ENCODE results near the gene GGACT.

GGACT gene

DNA sequence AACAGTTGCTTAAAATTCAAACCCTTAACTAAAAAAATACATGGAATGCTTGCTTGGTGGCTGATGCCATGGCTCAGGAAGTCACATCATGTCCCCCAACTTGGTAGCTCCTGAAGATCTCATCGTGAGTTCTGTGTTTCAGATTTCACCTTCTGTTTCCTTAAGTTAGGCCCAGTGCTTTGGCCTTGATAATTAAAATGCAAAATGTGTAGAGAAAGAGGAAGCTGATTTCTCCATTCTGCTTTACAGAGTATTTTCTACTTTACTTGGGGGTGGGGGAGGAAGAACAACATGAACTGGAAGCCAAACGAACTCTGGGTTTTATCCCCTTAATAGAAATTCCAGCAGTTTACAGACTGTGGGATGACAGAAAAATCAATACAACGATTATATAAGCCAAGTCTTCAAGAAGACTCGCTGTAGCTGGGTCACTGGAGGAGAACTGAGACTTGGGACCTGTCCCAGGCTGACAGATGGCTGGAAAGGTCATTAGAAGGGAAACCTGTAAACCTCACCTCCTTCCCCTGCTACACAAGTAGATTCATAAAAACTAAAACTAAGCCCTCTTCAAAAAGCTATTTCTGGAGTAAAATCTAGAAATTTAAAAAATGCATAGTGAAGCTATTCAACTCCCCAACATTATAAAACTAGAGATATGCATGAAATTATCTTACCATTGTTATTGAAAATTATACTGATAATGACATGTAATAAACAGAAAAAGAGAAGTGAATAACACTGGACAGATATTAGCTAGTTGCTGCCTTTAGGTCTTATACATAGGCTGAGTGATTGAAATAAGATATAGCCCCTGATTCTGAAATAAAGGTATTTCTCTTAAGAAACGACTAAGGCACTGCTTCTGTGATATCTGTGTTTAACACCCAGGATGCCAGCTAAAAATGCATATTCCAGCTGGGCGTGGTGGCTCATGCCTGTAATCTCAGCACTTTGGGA, 22.1 kb upstream of the GGACT start:
- peaks cover 9% of the 10 kb centered on the region for H3K36me3 Mint-ChIP-seq
- no peak overlapping the region for H3K27ac Mint-ChIP-seq
- H3K27me3 Mint-ChIP-seq: no peaks in the 10 kb centered on the region
- H3K4me1 Mint-ChIP-seq (ENCODE audit: low read depth): peaks cover 8% of the 10 kb centered on the region
- no peaks in the 10 kb centered on the region for H3K9me3 Mint-ChIP-seq (ENCODE audit: low read depth)
- no peak overlapping the region for H3K4me3 Mint-ChIP-seq

DNA sequence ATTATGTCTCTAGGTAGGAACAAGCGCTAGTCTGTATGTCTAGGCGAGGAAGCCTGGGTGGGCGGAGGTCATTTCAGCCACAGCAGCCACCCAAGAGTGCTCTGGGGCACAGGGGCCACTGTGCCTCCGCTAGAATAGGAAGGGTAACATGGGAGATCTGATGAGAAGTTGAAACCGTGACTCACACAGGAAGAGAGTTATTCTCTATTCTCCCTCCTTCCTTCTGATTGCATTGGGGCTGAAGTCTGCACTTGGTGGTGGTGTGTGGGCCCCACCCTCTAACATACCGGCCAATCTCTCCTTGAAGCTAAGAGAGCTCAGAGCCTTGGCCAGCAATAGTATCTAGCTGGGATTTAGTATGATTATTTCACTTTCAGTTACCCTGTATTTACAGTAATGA, 20.3 kb upstream of the GGACT start:
- no peak overlapping the region for H3K4me3 Mint-ChIP-seq
- H3K4me1 Mint-ChIP-seq (ENCODE audit: low read depth): peaks cover 8% of the 10 kb centered on the region

DNA sequence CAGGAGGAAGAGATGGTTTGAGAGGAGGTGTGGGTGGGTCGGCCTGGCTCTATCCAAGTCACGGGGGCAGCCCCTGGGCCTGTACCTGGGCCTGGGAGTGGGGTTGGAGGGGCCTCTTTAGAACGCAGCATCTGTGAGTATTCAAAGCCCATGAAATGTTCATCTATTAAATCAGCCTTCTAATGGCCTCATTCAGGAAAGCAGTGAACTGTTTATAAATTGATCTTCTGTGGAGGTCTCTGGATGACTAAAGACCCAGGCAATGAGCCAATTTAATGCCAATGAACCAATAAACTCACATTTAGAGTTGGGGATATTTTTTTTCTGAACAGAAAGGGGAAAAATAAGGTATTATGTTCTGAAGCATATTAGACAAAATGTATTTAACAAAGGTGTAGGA, 19.9 kb upstream of the GGACT start:
- Mint-ChIP-seq H3K4me1 (ENCODE audit: low read depth) (peaks cover 8% of the 10 kb centered on the region), H3K27ac (no peak overlapping the region), H3K4me3 (no peak overlapping the region), H3K27me3 (no peaks in the 10 kb centered on the region), H3K9me3 (ENCODE audit: low read depth) (no peaks in the 10 kb centered on the region), H3K36me3 (peaks cover 11% of the 10 kb centered on the region)

More for the DNA sequence above, 20.3 kb upstream of the GGACT start:
- no peaks in the 10 kb centered on the region for H3K27me3 Mint-ChIP-seq
- H3K27ac Mint-ChIP-seq: no peak overlapping the region
- no peaks in the 10 kb centered on the region for H3K9me3 Mint-ChIP-seq (ENCODE audit: low read depth)
- peaks cover 9% of the 10 kb centered on the region for H3K36me3 Mint-ChIP-seq

DNA sequence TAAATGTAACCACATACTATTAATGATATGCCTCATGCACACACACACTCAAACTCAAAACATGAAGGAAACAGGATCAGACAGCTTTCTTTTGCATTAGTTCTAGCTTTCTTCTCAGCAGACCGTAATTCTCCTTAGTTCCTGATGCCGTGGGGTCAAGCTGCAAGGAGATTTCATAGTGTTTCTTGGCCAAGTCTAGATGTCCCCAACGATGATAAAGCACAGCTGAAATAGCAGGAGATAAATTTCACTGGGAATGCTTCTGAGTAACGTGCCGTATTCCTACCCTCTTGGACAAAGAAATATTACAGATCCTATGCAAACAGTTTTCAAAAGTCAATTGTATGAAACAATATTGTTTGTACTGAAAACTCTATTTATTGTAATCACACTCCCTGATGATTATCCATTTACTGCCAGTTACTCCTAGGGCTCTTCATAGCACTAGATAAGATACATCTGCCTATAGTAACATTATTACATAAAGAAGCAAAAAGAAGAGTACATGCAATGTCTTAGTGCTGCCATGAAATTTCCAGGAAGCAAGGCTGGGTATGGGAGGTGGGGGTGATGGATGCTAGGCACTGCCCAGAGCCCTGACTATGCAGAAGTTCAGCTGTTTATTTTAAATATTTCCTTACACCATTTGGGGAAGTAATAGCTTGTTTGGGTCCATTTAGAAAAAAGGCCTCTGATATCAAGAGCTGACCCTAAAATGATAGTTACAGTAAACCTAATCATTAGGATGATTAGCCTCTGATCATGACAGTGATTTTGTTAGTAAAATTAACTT, 16.5 kb upstream of the GGACT start:
- peaks cover 13% of the 10 kb centered on the region for H3K36me3 Mint-ChIP-seq
- peaks cover 8% of the 10 kb centered on the region for H3K4me1 Mint-ChIP-seq (ENCODE audit: low read depth)
- H3K27ac Mint-ChIP-seq: no peak overlapping the region
- H3K4me3 Mint-ChIP-seq: no peak overlapping the region
- no peaks in the 10 kb centered on the region for H3K9me3 Mint-ChIP-seq (ENCODE audit: low read depth)
- H3K27me3 Mint-ChIP-seq: no peaks in the 10 kb centered on the region

DNA sequence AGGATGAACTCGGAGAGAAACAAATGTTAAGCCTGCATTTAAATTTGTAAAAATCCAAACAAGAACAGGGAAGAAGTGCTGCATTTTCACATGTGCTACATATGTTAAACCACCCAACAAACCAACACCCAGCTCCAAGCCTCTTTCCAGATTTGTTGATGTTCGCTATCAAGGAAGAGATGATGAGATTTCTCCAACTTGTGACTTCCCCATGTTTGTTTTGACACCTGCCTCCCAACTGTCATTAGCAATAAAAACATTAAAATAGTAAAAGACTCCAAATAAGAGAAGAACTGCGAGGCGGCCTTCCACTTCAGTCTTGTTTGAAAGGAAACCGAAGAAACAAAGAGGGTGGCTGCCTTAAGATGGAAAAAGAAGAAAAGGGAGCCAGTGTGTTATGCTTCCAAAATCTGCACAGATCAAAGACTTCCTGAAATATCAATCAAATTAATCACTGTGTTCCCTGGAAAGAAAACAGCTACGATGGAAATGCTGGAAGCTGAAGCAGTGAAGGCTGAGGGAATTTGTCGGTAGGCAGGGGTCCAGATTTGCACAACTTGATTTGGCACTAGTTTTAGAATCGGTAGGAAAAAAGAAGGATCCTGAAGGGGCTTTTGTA, 14.0 kb upstream of the GGACT start:
- H3K27ac Mint-ChIP-seq: no peak overlapping the region
- H3K27me3 Mint-ChIP-seq: no peaks in the 10 kb centered on the region
- H3K4me3 Mint-ChIP-seq: no peak overlapping the region
- H3K36me3 Mint-ChIP-seq: peaks cover 7% of the 10 kb centered on the region
- no peaks in the 10 kb centered on the region for H3K4me1 Mint-ChIP-seq (ENCODE audit: low read depth)
- no peaks in the 10 kb centered on the region for H3K9me3 Mint-ChIP-seq (ENCODE audit: low read depth)

DNA sequence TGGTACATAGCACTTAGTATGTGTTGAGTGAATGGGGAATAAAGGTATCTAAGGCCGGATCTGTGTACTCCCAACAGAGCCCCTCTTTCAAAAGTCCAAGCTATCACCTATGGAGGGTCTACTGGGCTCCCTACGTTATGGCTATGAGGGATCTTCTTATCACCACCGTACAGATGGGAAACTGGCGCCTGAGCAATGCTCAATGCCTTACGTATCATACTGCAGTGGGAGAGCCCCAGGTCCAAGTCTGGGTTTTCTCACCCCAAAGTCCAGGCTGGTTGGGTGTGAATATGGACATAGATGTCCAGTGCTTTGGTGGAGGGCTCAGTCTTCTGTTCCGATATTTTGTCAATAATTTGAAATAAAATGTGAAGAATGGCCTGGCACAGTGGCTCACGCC, 13.1 kb upstream of the GGACT start:
- no peaks in the 10 kb centered on the region for H3K27me3 Mint-ChIP-seq
- no peak overlapping the region for H3K4me3 Mint-ChIP-seq
- no peaks in the 10 kb centered on the region for H3K9me3 Mint-ChIP-seq (ENCODE audit: low read depth)
- no peaks in the 10 kb centered on the region for H3K4me1 Mint-ChIP-seq (ENCODE audit: low read depth)
- no peak overlapping the region for H3K27ac Mint-ChIP-seq
- peaks cover 7% of the 10 kb centered on the region for H3K36me3 Mint-ChIP-seq

DNA sequence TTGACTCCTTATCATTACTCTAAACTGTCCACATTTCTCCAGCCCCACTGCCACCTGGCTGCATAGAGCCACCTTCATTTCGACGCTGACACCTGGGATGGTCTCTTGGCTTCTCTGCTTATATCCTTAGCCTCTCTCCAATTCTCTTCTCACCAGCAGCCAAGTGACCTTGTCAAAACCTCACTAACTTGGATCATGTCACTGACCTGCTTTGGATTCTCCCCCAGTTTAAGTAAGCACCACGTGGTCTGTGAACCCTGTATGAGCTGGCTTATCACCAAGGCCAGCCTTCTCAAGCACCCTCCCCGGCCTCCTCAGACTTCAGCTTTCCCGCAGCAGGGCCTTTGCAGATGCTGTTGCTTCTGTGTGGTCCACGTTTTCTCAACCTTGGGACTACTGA, 12.3 kb upstream of the GGACT start:
- H3K27ac Mint-ChIP-seq: no peak overlapping the region
- H3K36me3 Mint-ChIP-seq: peaks cover 7% of the 10 kb centered on the region
- H3K4me3 Mint-ChIP-seq: no peak overlapping the region
- no peaks in the 10 kb centered on the region for H3K27me3 Mint-ChIP-seq
- no peaks in the 10 kb centered on the region for H3K9me3 Mint-ChIP-seq (ENCODE audit: low read depth)
- H3K4me1 Mint-ChIP-seq (ENCODE audit: low read depth): no peaks in the 10 kb centered on the region

DNA sequence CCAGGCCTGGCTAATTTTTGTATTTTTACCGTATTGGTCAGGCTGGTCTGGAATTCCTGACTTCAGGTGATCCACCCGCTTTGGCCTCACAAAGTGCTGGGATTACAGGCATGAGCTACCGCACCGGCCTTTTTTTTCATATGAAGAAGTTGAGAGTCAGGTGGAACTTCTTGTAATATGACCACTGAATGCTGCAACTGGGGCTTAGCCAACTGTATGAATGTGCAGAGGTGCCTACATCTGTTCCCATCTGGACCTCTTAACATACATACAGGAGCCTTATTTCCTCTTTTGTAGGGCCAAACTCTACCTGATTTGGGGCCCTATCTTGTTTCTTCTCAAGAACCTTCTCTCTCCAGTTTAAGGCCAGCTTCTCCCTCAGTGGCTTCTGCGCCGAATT, 11.9 kb upstream of the GGACT start:
- Mint-ChIP-seq H3K27ac (no peak overlapping the region), H3K4me1 (ENCODE audit: low read depth) (no peaks in the 10 kb centered on the region), H3K27me3 (no peaks in the 10 kb centered on the region), H3K9me3 (ENCODE audit: low read depth) (no peaks in the 10 kb centered on the region), H3K4me3 (no peak overlapping the region), H3K36me3 (peaks cover 7% of the 10 kb centered on the region)

DNA sequence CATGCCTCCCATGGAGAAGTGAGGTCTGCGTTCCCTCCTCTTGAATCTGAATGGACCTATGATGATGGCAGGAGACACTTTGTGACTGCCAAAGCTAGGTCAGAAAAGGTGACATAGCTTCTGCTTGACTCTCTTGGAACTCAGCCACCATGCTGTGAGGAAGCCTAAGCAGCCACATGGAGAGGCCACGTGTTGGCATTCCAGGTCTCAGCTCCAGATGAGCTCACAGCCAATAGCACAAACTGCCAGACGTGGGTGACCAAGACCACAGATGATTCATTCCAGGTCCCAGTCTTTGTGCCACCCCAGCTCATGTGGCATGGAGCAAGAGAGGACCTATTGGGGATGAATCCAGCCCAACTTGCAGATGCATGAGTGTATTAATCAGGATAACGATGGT, 8.7 kb upstream of the GGACT start:
- no peak overlapping the region for H3K4me3 Mint-ChIP-seq
- H3K36me3 Mint-ChIP-seq: no peaks in the 10 kb centered on the region
- no peaks in the 10 kb centered on the region for H3K9me3 Mint-ChIP-seq (ENCODE audit: low read depth)
- H3K4me1 Mint-ChIP-seq (ENCODE audit: low read depth): no peaks in the 10 kb centered on the region
- no peaks in the 10 kb centered on the region for H3K27me3 Mint-ChIP-seq
- no peak overlapping the region for H3K27ac Mint-ChIP-seq

DNA sequence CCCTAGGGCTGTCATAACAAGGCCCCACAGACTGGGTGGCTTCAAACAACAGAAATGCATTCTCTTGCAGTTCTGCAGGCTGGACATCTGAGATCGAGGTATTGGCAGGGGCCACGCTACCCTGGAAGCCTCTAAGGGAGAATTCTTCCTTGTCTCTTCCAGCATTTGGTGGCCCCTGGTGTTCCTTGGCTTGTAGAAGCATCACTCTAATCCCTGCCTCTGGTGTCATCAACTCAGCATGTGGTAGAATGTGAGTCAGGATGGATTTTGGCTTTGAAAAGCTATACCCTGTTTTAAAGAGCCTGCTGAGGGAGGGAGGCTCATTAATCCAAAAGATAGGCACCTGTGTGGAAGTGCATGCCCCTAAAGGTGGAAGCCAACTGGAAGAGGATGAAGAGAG, 7.9 kb upstream of the GGACT start:
- no peaks in the 10 kb centered on the region for H3K9me3 Mint-ChIP-seq (ENCODE audit: low read depth)
- H3K36me3 Mint-ChIP-seq: no peaks in the 10 kb centered on the region
- no peak overlapping the region for H3K27ac Mint-ChIP-seq
- no peaks in the 10 kb centered on the region for H3K4me1 Mint-ChIP-seq (ENCODE audit: low read depth)
- H3K4me3 Mint-ChIP-seq: no peak overlapping the region
- no peaks in the 10 kb centered on the region for H3K27me3 Mint-ChIP-seq

DNA sequence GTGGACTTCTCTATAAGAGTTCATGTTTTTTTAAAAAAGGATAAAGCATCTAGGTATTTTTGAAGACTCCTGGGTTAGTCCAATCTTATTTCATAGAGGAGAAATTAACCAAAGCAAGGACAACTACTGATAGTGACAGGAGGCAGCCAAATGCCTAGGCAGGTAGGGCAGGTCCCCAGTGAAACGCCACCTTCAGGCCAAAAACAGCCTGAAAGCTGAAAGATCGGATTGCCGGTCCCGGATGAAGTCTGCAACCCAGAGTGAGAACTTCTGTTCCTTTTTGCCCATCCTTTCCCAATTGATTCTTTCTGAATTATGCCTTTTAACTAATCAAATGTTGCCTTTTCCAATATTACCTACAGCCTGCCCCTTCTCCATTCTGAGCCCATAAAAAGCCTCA, 6.1 kb upstream of the GGACT start:
- Mint-ChIP-seq H3K9me3 (ENCODE audit: low read depth) (no peaks in the 10 kb centered on the region), H3K4me1 (ENCODE audit: low read depth) (no peaks in the 10 kb centered on the region), H3K4me3 (no peak overlapping the region), H3K27ac (no peak overlapping the region), H3K36me3 (no peaks in the 10 kb centered on the region), H3K27me3 (no peaks in the 10 kb centered on the region)

DNA sequence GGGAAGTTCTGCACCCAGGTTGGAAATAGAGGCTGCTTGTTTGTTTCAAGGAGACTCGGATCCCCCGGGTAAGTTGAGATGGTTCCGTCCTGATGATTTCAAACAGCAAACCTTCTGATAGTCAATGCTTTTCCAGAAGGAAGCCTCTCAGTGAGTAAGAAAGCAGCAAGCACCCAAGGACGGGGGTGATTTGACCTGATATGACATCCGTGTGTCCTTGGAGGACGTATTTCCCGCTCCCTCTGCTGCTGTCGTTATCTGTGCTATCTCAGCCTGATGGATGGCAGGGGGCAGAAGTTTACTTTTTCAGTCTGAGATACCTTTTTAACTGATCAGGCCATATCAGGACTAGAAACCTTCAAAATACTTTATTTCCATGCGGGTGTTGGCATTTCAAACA, 5.7 kb upstream of the GGACT start:
- Mint-ChIP-seq H3K27me3 (no peaks in the 10 kb centered on the region), H3K36me3 (no peaks in the 10 kb centered on the region), H3K4me3 (no peak overlapping the region), H3K9me3 (ENCODE audit: low read depth) (no peaks in the 10 kb centered on the region), H3K4me1 (ENCODE audit: low read depth) (peaks cover 2% of the 10 kb centered on the region), H3K27ac (no peak overlapping the region)

DNA sequence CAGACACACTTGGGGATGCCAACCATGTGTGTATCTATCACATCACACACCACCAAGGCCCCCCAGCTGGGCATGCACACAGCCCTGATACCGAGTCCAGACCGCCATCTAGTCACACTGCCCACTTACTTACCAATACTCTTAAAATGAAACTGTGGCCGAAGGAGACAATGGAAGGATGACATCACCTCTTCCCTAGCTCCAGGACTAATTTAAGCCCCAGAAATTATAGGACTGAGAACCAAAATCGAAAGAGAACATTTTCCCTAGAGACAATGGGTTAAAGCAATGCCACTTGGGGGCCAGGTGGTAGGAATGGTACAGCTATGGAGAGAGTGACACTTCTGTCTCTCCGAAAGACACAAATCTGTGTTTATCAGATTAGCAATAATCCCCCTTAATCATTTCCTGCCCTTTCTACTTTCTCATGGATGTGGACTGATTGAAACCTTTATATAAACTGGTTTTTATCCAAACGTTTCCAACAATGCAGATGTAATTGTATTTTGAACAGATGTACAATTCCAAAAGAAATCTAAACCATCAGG, 663 bp upstream of the GGACT start:
- Mint-ChIP-seq H3K27me3 (no peaks in the 10 kb centered on the region), H3K9me3 (ENCODE audit: low read depth) (no peaks in the 10 kb centered on the region), H3K36me3 (no peaks in the 10 kb centered on the region), H3K4me1 (ENCODE audit: low read depth) (peaks cover 42% of the 10 kb centered on the region), H3K4me3 (peak overlapping the region; percentile 87), H3K27ac (peak overlapping the region; percentile 89)

DNA sequence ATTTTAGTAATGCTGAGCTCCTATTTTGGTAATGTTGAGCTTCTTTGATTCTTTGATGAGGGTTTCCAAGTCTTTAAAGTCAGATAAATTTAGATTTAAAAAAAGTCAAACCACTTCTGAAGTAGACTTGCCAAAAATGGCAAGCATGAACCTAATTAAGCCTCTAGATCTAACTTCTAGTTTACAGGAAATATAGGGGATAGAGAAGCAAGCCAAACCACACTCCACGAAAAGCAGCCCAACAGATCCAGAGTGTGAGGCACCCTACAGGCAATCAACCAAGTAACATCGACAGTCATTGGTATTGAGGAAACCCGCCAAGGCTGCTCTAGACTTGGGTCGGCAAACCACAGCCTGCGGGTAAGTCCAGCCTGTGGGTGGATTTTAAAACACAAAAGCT, 3.7 kb downstream of the GGACT start:
- H3K9me3 Mint-ChIP-seq (ENCODE audit: low read depth): no peaks in the 10 kb centered on the region
- no peaks in the 10 kb centered on the region for H3K36me3 Mint-ChIP-seq
- H3K27me3 Mint-ChIP-seq: no peaks in the 10 kb centered on the region
- H3K4me1 Mint-ChIP-seq (ENCODE audit: low read depth): peaks cover 73% of the 10 kb centered on the region
- peak overlapping the region; percentile 17 for H3K4me3 Mint-ChIP-seq
- H3K27ac Mint-ChIP-seq: peak overlapping the region; percentile 77

DNA sequence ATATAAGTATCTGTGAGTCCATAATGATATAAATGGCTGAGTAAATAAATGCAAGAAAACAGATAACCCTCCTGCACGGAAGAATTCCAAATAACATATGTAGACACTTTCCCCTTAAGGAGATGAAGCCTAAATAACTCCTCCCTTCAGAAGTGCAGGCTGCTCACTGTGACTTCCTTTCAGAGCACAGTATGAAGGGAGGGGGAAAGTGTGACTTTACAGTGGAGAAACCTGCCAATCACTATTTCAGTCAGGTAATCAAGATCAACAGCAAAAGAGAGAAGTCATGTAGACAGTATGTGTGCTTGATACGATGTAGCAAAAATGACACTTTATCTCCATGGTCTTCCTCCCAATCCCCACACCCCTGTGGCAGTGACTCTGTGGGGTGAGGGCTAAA, 7.1 kb downstream of the GGACT start:
- Mint-ChIP-seq H3K4me3 (no peak overlapping the region), H3K27ac (peak overlapping the region; percentile 30), H3K4me1 (ENCODE audit: low read depth) (peaks cover 49% of the 10 kb centered on the region), H3K27me3 (no peaks in the 10 kb centered on the region), H3K36me3 (peaks cover under 1% of the 10 kb centered on the region), H3K9me3 (ENCODE audit: low read depth) (no peaks in the 10 kb centered on the region)
